IPS-NIHi11 (cell line): ENCODE data around the gene ERLIN1.

Source experiments
- DNase-seq: peaks from one replicate; pipeline ENCODE4 v3.0.0; 2012; ENCODE audit warnings: mixed read lengths, low spot score

Gene ERLIN1

DNA sequence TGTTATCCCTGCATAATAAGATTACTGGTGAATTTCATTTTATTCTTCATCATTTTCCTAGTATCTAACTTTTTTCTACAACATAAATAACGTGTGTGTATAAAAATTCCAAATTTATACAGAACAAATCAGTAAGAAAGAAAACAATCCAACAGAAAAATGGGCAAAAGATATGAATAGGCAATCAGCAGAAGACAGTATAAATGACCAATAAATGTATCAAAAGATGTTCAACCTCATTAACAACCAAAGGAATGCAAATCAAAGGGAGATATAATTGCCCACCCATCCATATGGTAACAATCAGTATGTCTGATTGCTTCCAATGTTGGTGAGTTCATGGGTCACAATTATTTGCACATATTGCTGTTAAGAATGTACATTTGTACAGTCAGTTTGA, 13.5 kb downstream of the ERLIN1 start:
- DNase-seq: no peak

DNA sequence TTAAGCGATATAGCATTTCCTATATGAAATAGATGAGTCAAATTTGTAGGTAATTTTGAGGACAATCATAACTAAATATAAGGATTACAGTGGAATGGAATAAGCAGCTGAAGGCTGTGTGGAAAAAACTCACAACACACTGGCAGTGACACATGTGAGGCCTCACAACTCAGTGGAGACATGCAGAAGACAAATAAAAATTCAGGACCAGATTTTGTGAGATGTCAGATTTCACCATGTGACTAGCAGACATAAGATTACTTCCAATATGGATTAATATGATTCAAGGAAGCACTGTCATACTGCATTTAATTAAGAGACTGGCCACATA, 17.6 kb downstream of the ERLIN1 start:
- DNase-seq: no peak

DNA sequence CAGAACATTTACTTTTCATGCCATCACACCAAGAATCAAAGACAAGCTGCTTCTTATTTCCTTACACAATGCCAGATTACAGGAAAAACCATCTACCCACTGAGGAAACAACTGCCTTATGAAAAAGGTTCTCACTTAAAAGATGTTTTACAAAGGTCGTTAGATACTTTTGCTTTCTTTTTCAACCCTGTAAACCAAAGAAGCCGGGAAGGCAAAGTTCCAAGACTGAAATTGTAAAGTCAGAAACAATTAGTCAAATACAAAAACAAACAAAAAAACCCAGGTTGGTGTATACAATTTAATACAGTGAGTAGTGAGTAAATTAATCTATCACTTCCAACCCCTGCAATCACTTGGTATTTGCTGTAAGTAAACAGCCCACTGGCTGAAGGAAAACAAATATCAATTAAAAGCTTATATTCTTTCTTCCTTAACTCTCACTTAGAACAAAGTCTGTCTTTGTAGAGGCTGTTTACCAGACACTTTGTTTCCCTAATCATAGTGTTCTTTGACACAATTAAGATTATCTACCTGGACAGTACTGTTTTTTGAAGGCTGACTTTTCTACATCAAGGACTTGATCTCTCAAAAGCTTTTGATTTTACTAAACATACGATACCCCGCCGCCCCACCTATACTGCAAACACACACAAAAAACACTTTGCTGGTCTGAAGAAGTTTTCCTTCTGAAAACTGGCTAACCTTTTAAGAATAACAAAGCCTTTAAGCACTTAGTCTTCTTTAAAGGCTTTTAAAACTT, 18.1 kb downstream of the ERLIN1 start:
- DNase-seq: no peak

DNA sequence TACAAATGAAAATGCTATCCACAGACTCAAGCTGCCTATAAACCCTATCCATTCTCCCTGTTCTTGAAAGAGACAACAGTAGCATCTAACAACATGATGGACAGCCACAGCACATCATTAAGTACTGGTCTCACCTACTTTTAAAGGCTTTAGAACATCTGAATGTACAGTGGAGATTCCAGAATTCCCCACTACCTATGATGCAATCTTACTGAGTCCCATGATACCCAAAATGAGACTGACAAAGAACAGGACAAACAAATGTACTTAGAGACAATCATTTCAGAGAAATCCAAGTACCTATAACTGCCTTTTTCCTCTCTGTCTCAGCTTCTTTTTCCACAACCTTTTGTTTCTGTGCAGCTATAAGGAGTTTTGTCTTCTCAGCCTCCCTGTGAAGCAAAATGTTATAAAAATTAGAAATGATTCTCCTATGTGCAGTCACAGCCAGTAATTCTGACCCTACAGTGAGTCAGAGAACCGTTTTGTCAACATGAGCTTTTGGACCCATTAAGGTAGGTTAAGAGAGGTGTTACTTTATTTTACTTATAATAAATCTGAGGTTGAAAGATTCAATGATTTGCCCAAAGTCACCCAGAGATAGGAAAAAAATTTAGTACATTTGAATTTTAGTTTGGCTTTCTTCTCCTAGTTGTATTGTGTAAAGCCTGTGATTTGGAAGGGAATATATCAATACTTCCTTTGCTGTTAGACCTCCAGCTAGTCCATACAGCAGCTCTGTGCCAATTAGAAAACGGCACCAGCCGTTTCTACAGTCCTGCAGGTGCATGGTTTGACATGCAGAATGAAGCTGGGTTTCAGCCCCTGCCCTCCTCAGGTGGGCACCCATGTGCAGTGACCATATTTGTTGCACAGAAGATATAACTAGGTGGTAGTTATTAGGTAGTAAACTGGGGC, 21.9 kb downstream of the ERLIN1 start:
- DNase-seq: no peak

DNA sequence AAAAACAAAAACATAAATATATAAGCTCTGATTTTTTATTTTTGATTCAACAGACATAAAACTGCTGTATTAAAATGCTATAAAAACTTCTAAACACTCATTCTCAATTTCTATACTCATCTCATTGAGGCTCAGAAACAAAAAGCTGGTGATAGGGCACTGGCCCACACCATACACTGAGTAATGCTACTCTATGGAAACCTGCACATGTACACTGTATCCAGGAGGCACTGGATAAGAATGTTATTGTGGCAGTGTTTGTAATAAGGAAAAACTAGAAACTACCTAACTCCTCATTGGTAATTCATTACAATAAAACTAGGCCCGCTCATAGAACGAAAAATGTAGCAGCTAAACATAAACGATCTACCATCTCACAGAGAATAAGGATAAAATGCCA, 23.1 kb downstream of the ERLIN1 start:
- DNase-seq: no peak

DNA sequence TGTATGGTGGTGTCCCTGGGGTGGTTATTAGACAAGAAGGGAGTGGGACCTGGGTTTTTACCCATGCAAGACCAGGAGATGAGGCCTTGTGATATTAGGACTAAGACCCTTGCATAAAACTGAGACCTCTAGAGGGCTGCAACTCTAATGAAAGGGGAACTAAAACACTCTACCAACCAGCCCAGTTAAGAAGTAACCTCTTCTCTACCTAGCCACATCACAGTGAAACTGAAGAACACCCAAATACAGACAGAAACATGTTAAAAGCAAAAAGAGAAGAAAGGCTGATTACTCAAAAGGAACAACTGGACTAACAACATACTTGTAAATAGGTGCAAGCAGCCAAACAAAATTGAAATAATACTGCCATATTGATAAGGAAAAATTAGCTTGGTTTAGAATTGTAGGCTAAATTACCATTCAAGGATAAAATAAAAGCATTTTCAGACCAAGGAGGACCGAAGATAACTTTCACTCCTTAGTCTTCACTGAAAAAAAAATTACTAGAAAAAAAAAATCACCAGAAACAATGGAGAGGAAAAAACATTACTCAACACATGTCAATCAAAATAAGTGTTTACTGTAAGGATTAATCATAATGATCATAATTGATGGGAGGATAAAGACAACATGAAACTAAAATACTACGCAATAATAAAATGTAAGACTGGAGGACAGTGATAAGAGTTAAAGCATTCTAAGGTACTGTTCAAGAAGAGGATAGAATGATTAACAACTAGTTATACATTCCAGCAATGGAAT, 27.6 kb downstream of the ERLIN1 start:
- no peak for DNase-seq

DNA sequence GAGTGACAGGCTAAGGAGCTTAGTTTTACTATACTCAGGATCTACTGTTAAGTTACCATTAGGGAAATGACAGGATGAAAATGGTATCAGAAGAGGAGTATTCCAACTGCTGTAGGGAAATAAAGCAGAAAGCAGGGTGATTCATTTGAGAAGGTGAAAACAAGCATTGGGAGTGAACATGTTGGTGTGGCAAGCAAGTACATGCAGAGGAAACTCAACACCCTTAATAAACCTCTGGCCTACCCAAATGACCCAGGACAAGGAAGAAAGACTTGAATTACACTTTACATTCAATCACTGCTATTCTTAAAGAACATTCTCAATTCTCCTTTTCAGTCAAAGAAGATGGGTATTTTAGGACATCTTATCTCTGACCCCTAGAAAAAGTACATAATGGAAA, 28.7 kb downstream of the ERLIN1 start:
- DNase-seq: no peak

DNA sequence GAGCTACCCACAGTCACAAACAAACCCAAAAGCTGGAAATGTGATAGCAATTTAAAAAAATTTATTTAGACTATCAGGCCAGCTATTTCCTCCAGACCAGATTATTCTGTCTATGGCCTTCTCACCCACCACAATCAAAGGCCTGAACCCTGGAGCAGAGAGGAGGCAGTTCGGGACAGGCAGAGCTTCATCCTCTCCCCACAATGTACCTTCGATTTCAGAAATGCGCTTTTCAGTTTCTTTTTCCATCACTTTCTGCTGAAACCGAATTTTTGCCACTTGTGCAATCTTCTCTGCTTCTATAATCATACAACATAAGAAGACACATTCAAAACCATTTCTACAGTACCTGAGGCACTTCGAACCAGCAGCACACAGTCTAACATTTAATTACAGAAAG, 29.9 kb downstream of the ERLIN1 start:
- DNase-seq: no peak

DNA sequence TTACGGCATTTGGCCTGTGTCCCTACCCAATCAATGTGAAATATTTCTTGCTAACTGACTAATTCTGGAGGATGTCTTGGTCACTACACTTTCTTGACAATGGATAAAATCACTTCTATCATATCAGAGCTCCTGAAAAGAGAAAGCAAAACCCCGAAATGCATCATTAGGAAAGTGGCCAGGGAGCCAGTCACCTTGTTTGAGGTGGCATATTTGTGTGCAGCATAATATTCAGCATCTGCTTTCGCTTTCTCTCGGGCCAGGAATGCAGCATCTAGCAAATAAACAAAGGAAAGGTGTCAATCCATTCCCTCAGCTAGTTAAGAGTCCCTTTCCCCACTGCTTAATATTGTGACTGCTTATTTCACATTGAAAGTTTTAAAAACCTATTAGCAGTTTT, 31.2 kb downstream of the ERLIN1 start:
- DNase-seq: no peak

DNA sequence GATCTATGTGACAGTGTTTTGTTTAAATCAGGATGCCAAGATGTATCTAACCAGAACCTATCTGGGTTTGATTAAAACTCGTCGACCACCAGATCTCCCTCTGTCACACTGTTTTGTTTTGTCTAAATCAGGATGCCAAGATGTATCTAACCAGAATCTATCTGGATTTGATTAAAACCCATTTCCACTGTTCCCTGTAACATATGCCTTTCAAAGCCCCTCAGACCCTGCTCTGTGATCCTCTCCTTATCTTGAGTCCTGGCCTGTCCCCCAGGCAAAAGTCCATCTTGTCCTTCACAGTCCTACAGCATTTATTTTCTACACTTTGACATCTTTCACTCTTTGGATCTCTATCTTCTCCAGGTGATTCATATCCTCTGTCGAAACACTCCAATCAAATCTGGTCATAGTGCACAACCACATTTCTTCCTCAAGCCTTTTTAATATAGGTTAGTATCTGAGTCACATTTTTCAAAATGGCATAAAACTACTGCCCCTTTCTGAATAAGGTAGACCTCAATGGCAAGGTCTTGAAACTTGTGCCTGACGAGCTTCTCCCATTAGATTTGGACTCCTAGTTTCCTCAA, 32.5 kb downstream of the ERLIN1 start:
- DNase-seq: no peak

DNA sequence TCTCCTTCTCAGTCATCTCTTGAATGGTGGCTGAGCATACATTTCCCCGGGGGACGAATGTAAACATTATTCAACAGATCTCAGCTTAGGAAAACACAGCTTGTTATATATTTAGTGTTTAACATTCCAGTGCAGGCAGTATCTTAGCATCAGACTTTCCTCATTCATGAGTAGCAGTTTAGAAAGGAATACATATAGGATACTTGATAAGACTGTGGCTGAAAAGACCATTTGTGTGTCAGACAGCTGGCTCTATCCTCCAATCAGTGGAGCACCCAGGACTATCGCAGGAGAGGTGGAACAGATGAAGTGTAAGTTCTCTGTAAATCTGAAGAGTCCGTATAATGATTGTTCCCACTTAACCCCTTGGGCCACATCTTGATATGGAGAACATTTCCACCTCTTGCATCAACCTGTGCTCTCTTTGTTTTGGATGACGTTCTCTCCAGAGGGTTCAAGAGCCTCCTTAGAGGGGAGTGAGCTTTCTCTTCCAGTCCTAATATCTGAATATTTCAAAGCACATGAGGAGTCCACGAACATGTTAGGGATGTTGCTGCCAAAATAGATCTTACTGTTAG, 34.0 kb downstream of the ERLIN1 start:
- DNase-seq: no peak

DNA sequence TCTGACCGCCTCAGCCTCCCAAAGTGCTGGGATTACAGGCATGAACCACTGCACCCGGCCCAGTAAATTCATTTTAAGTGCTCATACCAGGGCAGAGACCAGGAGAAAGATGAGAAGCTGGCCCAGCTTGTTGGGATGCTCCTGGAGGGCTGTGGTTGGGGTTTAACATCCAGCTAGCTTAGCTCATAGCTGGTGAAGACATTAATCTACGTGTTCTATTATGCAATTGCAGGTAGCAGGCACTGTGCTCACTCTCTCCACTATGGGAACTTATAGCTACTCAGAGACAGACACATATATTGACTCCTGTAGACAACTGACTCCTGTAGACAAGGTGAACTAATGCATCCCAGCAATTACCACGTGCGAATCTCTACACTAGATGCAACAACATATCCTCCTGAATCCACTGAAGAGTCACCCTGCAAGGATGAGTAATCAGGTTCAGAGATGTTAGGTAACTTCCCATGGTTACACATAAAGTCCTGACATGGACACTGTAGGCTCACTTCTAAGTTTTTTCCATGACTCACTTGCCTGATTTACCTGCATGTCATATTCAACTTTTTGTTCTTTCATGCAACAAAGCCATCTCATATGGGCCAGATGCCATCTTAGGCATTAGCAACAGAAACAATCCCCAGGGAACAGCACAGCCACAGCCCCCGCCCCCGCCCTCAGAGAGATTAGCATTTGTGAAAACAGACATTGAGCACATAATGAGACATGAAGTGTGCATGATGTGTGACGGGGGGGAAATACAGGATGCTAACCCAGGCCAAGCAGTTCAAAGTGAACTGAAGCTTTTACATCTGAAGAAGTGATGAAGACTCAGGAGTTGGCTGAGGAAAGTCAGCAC, 37.2 kb downstream of the ERLIN1 start:
- DNase-seq: no peak

DNA sequence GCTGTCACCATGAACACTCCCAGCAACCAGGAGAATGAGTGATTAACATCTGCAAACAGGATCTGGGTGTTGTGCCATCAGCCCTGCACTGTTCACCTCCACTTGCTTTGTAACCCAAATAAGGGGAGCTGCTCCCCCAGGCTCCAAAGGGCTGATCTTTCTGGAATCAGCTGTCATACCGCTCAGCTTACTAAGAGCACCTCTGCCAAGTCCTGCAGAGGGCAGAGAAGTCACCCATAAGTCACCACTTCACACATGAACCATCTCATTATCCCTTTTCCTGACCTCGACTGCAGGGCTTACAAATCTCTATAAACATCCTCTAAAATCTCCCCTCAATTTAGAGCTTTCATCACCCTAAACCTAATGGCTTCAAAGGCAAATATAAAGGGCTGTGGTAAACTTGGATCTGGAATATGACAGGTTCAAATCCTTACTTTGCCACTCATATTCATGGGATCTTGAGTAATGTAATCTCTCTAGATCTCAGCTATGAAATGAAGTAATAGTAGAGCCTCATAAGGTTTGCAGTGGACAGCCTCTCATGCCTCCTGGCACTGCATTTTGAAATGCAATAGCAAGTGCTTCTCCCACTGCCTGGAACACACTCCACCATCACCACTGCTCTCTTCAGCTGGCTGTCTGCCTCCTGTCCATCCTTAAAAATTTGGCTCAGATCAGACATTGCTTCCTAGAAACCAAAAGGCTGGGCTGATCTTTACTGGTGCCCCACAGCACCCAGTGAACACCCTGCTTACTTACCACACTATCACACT, 38.8 kb downstream of the ERLIN1 start:
- no peak for DNase-seq

DNA sequence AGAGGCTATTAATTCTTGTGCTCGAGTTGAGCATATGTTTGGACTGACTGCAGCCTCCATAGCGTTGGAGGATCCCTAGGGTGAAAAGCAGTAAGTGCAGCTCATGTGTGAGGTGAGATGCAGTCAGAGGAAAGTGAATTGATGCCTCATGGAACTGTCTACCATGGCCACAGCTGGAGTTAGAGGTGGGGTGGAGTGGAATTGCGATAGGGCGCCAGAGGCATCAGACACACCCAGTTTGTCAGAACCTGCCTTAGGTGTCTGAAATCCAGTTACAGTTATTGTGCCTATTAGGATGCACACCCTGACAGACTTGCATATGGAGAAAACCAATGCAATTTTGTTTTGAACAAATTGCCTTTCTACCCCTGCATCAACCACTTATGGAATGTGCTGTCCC, 39.4 kb downstream of the ERLIN1 start:
- no peak for DNase-seq

DNA sequence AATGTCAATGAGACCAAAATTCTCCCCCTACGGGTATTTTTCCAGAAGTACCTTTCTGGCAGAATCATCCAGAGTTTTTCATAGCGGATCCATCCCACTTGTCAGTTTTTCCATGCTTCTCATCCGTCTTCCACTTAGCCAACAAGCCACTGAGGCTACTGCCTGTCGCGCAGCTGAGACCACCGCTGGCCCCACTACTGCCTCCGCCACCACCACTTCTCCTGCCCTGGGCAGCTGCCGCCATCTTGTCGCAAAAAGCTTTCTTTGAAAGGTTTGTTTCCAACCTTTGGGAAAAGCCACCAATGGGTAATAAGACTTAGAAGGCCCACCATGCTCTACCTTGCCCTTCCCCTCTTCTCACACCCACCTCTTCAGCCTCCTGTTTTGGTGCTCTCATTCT, 42.1 kb downstream of the ERLIN1 start:
- no peak for DNase-seq

DNA sequence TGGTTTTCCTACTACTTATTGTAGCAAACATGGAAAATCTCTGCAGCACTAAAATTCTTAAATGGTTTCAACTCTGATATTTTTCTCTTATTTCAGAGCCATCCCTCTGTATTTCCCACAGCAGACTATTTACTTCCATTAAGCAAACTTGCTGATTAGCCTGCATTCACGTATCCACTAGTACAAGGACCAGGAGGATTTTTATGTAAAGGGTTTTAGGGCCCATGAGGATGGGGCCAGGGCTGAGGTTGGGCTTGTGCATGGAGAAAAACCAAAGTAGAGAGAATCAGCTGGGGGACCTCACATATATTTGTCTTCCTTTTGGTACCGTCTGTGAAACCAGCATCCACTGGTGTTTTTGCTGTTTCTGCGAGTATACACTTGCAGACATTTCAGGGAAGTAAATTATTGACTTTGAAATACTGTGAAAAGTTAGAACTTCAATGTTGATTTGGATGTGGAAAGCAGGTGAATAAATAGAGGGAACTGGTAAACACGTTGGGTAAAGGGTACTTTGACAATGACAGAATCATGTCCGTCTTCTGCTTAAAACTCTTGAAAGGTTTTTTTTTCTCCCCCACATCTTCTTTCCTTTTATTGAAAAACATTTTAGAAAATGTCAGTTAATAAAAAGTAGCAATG, 44.3 kb downstream of the ERLIN1 start:
- DNase-seq: no peak

DNA sequence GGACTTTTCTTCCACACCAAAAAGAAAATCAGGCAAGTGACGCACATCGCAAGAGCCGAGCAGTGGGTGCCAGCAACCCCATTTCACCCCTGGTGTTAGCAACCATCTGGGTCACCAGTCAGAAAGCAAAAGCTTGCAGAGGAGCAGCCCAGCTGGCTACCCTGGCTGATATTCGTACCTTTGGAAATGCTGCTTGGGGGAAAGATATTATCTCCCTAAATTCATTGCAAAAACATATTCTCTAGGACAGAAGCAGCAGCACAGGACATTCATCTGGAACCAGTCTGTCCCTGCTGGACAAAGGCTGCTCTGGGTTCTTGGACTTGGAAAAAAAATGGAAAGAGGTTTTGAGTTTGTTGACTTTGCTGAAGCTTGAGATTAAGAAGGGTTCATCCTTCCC, 45.8 kb downstream of the ERLIN1 start:
- no peak for DNase-seq

DNA sequence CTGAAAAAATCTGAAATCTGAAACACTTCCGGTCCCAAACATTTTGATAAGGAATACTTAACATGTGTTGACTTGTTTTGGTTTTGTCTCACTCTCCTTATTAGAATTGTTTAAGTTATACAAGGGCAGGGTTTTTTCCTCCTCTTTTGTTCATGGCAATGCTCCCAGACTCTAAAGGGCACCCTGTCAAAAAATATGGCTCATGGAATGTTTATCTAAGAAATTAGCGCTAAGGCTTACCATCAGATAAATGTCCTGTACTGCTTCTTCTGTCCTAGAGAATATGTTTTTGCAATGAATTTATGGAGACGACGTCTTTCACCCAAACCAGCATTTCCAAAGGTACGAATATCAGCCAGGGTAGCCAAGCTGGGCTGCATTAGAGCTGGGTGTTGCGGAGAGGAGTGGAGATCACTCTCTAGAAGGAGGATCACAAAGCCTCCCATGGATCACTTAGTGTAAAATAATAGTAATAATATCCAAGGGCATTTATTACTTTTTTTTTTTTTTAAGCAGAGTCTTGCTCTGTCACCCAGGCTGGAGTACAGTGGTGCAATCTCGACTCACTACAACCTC, 46.8 kb downstream of the ERLIN1 start:
- no peak for DNase-seq

DNA sequence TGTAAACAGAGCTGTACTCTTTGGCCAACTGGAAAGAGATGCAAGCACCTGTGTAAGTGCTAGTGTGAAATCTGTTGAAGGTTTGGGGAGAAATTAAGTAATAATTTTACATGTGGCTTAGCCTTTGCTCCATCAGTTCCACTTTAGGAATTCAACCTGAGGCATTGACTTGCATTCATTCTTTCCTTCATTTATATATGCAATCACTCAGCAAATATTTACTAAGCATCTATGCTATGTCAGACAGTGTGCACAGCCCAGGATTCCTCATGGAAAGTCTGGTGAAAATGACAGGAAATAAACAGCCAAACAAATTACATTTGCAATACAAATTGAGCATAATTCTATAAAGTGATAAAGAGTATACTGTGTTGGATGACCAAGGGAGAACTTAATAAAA, 50.3 kb downstream of the ERLIN1 start:
- DNase-seq: no peak
